Gastrocnemius medialis (tissue), 4 donors: Measurements from ENCODE around the gene SH3RF1.

Source experiments
- POLR2A ChIP-seq, 2 donors: fragments of 450-650 bp; IDR thresholded peaks; one replicate each; pipeline ENCODE4 v1.6.1; 2017; ENCODE audit warnings: antibody characterized with exemption in 2 of 2, mild to moderate bottlenecking in 2 of 2, moderate library complexity in 2 of 2
- TF ChIP-seq, protein P1 (sequence below), 5 experiments: fragments of 450-650 bp in 3 of 5; fragments of 200-600 bp in 2 of 5; sonication (generic) in 2 of 5; IDR thresholded peaks in 4 of 5; conservative IDR thresholded peaks in 1 of 5; 1 replicate in 4 of 5; 2 replicates in 1 of 5; pipeline ENCODE4 v1.5.1; 2016 to 2019; ENCODE audit warnings: antibody characterized with exemption in 5 of 5, mild to moderate bottlenecking in 3 of 5, moderate library complexity in 3 of 5

DNA sequence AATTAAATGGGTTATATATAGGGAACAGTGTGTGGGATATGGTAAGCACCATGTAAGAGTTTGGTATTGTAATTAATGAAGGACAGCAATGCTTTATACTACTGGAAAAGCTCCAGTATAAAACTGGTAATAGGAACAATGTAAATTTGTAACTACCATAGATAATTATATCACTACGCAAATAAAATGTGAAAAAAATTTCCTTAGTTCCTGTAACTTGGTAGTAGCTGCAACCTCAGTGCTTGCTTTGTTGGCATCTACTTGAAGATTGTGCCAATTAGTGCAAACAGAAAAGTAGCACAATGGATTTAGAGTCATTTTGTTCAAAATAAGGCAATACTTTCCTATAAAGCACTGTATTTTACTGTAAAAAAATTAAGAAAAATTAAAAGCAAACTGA lies 34.4 kb upstream of the SH3RF1 start:
- TF ChIP-seq, protein P1, sequence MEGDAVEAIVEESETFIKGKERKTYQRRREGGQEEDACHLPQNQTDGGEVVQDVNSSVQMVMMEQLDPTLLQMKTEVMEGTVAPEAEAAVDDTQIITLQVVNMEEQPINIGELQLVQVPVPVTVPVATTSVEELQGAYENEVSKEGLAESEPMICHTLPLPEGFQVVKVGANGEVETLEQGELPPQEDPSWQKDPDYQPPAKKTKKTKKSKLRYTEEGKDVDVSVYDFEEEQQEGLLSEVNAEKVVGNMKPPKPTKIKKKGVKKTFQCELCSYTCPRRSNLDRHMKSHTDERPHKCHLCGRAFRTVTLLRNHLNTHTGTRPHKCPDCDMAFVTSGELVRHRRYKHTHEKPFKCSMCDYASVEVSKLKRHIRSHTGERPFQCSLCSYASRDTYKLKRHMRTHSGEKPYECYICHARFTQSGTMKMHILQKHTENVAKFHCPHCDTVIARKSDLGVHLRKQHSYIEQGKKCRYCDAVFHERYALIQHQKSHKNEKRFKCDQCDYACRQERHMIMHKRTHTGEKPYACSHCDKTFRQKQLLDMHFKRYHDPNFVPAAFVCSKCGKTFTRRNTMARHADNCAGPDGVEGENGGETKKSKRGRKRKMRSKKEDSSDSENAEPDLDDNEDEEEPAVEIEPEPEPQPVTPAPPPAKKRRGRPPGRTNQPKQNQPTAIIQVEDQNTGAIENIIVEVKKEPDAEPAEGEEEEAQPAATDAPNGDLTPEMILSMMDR (IDR thresholded peaks at IDR 0.05 in 4 of 5, conservative IDR thresholded peaks at IDR 0.05 in 1 of 5), result no peak
- TF ChIP-seq POLR2A (IDR thresholded peaks at IDR 0.05), result no peak
